Measurements from ENCODE around the gene TFF3. TPM values are rescaled to one million over a fixed set of nuclear protein-coding genes. Genes with fewer than 3 reads are reported as not detected.

The TFF3 gene
- total RNA-seq, 4 donors from 2014 or later: 164 to 2,581 (median 367) TPM

Other genes with a start within 250 kb of the TFF3 start
- 1 to 10 TPM in 1 of 4 donors, under 1 TPM in 2, not detected in 1; 0.16 to 3.2 (median 0.68) TPM for gene UMODL1, start 244.1 kb downstream of the TFF3 start, total RNA-seq
- gene ABCG1, start 96.3 kb downstream of the TFF3 start, total RNA-seq: 10 to 100 TPM; 17.1 to 67.7 (median 53.2) TPM
- under 1 TPM in 1 of 4 donors, not detected in 3; 0.68 TPM for gene TFF2, start 35.6 kb upstream of the TFF3 start, total RNA-seq
- 10 to 100 TPM in 2 of 4 donors, 1 to 10 TPM in 1, not detected in 1; 8.6 to 45.3 (median 25.8) TPM for gene TFF1, start 51.1 kb upstream of the TFF3 start, total RNA-seq
- gene TMPRSS3, start 80.6 kb upstream of the TFF3 start, total RNA-seq: 1 to 10 TPM in 1 of 4 donors, under 1 TPM in 1, not detected in 2; 0.68 to 1.3 TPM
- gene UBASH3A, start 88.5 kb upstream of the TFF3 start, total RNA-seq: 1 to 10 TPM in 1 of 4 donors, under 1 TPM in 2, not detected in 1; 0.37 to 3.0 (median 0.82) TPM
- 1 to 10 TPM in 3 of 4 donors, under 1 TPM in 1; 0.80 to 10.0 (median 8.0) TPM for gene RSPH1, start 180.8 kb upstream of the TFF3 start, total RNA-seq
- gene SLC37A1, start 198.4 kb upstream of the TFF3 start, total RNA-seq: 100 to 1,000 TPM in 3 of 4 donors, 10 to 100 TPM in 1; 80.8 to 139 (median 117) TPM

Data from transverse colon (tissue), 4 donors.